Large intestine (tissue), 12 donors: ENCODE data around the gene A1BG. TPM values are rescaled to one million over a fixed set of nuclear protein-coding genes. Genes with fewer than 3 reads are reported as not detected.
A peak's percentile ranks its signal among the peaks of the same experiment; 100 is the strongest.

Experiments
- DNase-seq, 2 donors: peaks; one replicate each; pipeline versions ENCODE4 v3.0.0 to v3.0.0-alpha.2; 2013
- H3K27ac ChIP-seq: one replicate; pipeline ENCODE4 v1.5.1; 2013; ENCODE audit warnings: low read length
- H3K27me3 ChIP-seq: 2 replicates; pipeline ENCODE4 v1.6.1; 2013; ENCODE audit warnings: low read length; ENCODE audit not compliant: control insufficient read depth, insufficient read depth
- H3K36me3 ChIP-seq: 2 replicates; pipeline ENCODE4 v1.6.1; 2013; ENCODE audit warnings: low read length; ENCODE audit not compliant: control insufficient read depth, insufficient read depth
- H3K4me1 ChIP-seq: one replicate; pipeline ENCODE4 v1.6.1; 2013; ENCODE audit warnings: low read length; ENCODE audit not compliant: control insufficient read depth, insufficient read depth
- H3K4me3 ChIP-seq: one replicate; pipeline ENCODE4 v1.5.1; 2013; ENCODE audit warnings: low read length
- H3K9me3 ChIP-seq: one replicate; pipeline ENCODE4 v1.6.1; 2013; ENCODE audit warnings: mild to moderate bottlenecking, low read depth, low read length, moderate library complexity; ENCODE audit not compliant: control insufficient read depth
- WGBS: methylation state at CpG from one replicate; pipeline ENCODE4 v1.1.5; 2013; ENCODE audit warnings: low lambda C conversion rate; ENCODE audit not compliant: insufficient coverage; 5-methylcytosine and 5-hydroxymethylcytosine counted together
- long read RNA-seq, 11 donors: transcript quantifications; one replicate each; lab custom pipeline, GENCODE V29; 2026
- polyA plus RNA-seq: library from polyadenylated mRNA; unstranded; fragments of 120-200 nt; gene quantifications from one replicate; pipeline ENCODE4 v1.2.1, GENCODE V29; 2013

The A1BG gene, protein sequence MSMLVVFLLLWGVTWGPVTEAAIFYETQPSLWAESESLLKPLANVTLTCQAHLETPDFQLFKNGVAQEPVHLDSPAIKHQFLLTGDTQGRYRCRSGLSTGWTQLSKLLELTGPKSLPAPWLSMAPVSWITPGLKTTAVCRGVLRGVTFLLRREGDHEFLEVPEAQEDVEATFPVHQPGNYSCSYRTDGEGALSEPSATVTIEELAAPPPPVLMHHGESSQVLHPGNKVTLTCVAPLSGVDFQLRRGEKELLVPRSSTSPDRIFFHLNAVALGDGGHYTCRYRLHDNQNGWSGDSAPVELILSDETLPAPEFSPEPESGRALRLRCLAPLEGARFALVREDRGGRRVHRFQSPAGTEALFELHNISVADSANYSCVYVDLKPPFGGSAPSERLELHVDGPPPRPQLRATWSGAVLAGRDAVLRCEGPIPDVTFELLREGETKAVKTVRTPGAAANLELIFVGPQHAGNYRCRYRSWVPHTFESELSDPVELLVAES
- polyA plus RNA-seq: 1.8 TPM
- long read RNA-seq, donor 1, partial matches to known transcripts: 0 of 1 reads
- long read RNA-seq, donor 1, other reads (novel, unspliced or antisense): 0 of 1 reads
- long read RNA-seq, donor 2: 0 reads
- long read RNA-seq, donor 3, partial matches to known transcripts: 0 of 3 reads
- long read RNA-seq, donor 3, other reads (novel, unspliced or antisense): 0 of 3 reads
- long read RNA-seq, donor 4: 0 reads
- long read RNA-seq, donor 5: 0 reads
- long read RNA-seq, donor 6, partial matches to known transcripts: 0 of 3 reads
- long read RNA-seq, donor 6, other reads (novel, unspliced or antisense): 0 of 3 reads
- long read RNA-seq, donor 7, partial matches to known transcripts: 0 of 3 reads
- long read RNA-seq, donor 7, other reads (novel, unspliced or antisense): 0 of 3 reads
- long read RNA-seq, donor 8, transcript A1BG-203 (2 exons, 2,134 nt): major isoform, 5 of 5 reads
- long read RNA-seq, donor 8, partial matches to known transcripts: 0 of 5 reads
- long read RNA-seq, donor 8, other reads (novel, unspliced or antisense): 0 of 5 reads
- long read RNA-seq, donor 9: 0 reads
- long read RNA-seq, donor 10, partial matches to known transcripts: 0 of 2 reads
- long read RNA-seq, donor 10, other reads (novel, unspliced or antisense): 0 of 2 reads
- long read RNA-seq, donor 11, partial matches to known transcripts: 0 of 2 reads
- long read RNA-seq, donor 11, other reads (novel, unspliced or antisense): 0 of 2 reads

DNA sequence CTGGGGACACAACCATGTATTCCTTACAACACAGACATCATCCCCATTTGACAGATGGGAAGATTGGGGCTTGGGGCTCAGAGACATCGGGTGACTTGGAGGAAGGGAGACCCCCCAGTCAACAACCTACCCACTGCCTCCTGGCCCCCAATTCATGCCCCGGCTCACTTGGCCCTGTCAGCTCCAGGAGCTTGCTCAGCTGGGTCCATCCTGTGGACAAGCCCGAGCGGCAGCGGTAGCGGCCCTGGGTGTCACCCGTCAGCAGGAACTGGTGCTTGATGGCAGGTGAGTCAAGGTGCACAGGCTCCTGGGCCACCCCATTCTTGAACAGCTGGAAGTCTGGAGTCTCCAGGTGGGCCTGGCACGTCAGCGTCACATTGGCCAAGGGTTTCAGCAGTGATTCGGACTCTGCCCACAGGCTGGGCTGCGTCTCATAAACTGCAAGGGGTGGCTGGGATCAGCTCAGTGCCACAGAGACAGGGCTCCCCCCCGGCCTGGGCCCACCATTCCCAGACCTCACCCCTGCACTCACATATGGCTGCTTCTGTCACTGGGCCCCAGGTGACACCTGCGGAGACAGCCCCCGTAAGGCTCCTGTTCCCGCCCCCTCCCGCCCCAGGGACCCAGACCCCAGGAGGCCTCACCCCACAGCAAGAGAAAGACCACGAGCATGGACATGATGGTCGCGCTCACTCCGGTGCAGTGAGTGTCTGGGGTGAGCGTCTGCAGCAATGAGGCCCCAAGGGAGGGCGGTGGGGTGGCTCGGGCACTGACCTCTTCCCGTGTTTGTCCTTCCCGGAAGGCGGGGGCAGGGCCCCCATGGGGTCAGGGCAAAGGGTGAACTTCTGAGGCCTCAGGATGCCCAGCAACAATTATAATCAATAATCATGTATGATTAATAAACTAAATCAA lies at the start of gene A1BG:
TSS of gene A1BG (minus strand) at position 733 of the 912 bp plus-strand sequence. CDS start at position 678, 55 bp downstream.
- DNase-seq: no peak
- peaks cover 93% of the 10 kb centered on the region for H3K27me3 ChIP-seq

GRCh38 chr19:58401840-58402421 lies 48.6 kb upstream of the A1BG start:
- peak overlapping the region; percentile 83 for H3K4me3 ChIP-seq
- H3K27me3 ChIP-seq: peaks cover 15% of the 10 kb centered on the region
- H3K9me3 ChIP-seq: no peaks in the 10 kb centered on the region
- H3K27ac ChIP-seq: peak overlapping the region; percentile 86
- WGBS: no CpG with 5 or more reads among the region's 23 CpGs
- DNase-seq: peak in 1 of 2 donors; percentile 34
- peaks cover 16% of the 10 kb centered on the region for H3K4me1 ChIP-seq
- H3K36me3 ChIP-seq: no peaks in the 10 kb centered on the region

More for the DNA sequence above, at the start of gene A1BG:
- Histone ChIP-seq H3K36me3 (no peaks in the 10 kb centered on the region), H3K4me1 (peaks cover 14% of the 10 kb centered on the region), H3K9me3 (peaks cover 30% of the 10 kb centered on the region), H3K27ac (no peak within 1 kb of the TSS), H3K4me3 (no peak within 1 kb of the TSS)
- no CpG with 5 or more reads among the region's 26 CpGs for WGBS

DNA sequence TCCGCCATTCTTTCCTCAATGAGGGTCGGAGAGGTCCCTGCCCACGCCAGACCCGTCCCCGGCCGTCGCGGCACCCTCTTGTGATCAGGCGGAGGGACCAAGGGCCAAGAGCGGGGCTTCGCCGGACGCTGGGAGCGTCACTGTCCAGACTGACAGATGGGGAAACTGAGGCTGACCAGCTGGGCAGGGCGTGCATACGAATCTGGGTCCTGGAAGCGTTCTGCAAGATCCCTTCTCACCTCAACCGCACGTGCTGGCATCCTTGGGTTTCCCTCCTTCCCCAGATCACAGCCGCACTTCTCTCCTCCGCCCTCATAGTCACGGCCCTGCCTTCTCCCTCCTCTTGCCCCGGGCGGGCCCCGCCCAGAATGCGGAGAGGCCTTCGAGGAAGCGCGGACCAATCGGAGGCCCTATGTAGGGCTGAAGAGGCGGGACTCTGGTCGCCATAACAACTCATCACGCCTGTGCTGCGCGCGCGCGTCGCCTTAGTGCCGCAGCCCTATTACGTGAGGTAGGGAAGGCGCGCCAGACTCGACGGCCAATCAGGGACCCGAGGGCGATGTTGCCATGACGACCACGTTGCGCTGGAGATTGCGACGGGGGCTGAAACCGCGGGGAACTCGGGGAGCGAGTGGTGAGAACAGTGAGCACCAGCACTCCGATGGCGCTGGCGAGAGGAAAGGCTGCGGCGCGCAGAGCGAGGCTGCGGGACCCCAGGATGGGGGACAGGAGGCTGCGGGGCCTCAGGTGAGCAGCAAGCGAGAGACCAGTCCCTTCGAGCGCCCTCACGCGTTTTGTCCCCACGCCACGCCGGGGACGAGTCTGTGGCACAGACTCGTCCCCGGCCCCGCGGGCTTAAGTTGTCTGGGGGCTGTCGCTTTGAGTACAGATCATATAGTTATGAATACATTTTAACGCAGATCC lies 47.9 kb upstream of the A1BG start:
- peaks cover 18% of the 10 kb centered on the region for H3K27me3 ChIP-seq
- peaks cover 16% of the 10 kb centered on the region for H3K4me1 ChIP-seq
- H3K9me3 ChIP-seq: no peaks in the 10 kb centered on the region
- H3K27ac ChIP-seq: peak overlapping the region; percentile 86
- no peaks in the 10 kb centered on the region for H3K36me3 ChIP-seq
- WGBS: no CpG with 5 or more reads among the region's 80 CpGs
- H3K4me3 ChIP-seq: peak overlapping the region; percentile 83
- peak; percentile 100 for DNase-seq

- WGBS: no CpG with 5 or more reads among the region's 18 CpGs
- no peak overlapping the region for H3K27ac ChIP-seq
- no peaks in the 10 kb centered on the region for H3K36me3 ChIP-seq
- peaks cover 19% of the 10 kb centered on the region for H3K4me1 ChIP-seq
- peaks cover 25% of the 10 kb centered on the region for H3K27me3 ChIP-seq
- no peak for DNase-seq
- H3K9me3 ChIP-seq: peaks cover 3% of the 10 kb centered on the region
- peak overlapping the region; percentile 45 for H3K4me3 ChIP-seq
These were observed 47.1 kb upstream of the A1BG start for GRCh38 chr19:58400316-58400915.

- Histone ChIP-seq H3K36me3 (peaks cover 5% of the 10 kb centered on the region), H3K9me3 (peaks cover 3% of the 10 kb centered on the region), H3K27me3 (peaks cover 29% of the 10 kb centered on the region), H3K4me1 (peaks cover 19% of the 10 kb centered on the region), H3K4me3 (no peak overlapping the region), H3K27ac (no peak overlapping the region)
- no CpG with 5 or more reads among the region's 3 CpGs for WGBS
- DNase-seq: no peak
These were observed 46.6 kb upstream of the A1BG start for GRCh38 chr19:58399903-58400302.

DNA sequence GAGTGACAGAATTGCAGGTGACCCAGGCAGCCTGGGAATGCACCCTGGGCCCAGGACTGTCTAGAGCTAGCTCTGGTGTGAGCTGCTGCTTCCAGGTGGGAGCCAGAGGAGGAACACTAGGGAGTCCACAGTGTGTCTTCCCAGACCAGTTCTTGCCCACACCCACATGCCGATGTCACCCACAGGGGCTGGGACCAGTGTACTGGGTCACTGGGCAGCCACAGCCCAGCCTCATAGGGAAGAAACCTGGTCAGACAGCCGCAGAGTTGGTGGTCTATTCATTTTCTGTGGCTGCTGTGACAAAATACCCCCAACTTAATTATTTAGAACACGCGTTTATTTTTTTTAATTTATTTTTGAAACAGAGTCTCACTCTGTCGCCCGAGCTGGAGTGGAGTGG lies 45.3 kb upstream of the A1BG start:
- H3K27me3 ChIP-seq: peaks cover 29% of the 10 kb centered on the region
- no peak for DNase-seq
- H3K9me3 ChIP-seq: peaks cover 3% of the 10 kb centered on the region
- no CpG with 5 or more reads among the region's 6 CpGs for WGBS
- H3K36me3 ChIP-seq: peaks cover 18% of the 10 kb centered on the region
- H3K27ac ChIP-seq: no peak overlapping the region
- H3K4me1 ChIP-seq: peaks cover 17% of the 10 kb centered on the region
- H3K4me3 ChIP-seq: no peak overlapping the region

GRCh38 chr19:58398087-58398486 lies 44.8 kb upstream of the A1BG start:
- peaks cover 3% of the 10 kb centered on the region for H3K9me3 ChIP-seq
- H3K4me3 ChIP-seq: no peak overlapping the region
- WGBS: no CpG with 5 or more reads among the region's 4 CpGs
- H3K36me3 ChIP-seq: peaks cover 23% of the 10 kb centered on the region
- H3K4me1 ChIP-seq: peaks cover 15% of the 10 kb centered on the region
- no peak overlapping the region for H3K27ac ChIP-seq
- no peak for DNase-seq
- peaks cover 29% of the 10 kb centered on the region for H3K27me3 ChIP-seq

DNA sequence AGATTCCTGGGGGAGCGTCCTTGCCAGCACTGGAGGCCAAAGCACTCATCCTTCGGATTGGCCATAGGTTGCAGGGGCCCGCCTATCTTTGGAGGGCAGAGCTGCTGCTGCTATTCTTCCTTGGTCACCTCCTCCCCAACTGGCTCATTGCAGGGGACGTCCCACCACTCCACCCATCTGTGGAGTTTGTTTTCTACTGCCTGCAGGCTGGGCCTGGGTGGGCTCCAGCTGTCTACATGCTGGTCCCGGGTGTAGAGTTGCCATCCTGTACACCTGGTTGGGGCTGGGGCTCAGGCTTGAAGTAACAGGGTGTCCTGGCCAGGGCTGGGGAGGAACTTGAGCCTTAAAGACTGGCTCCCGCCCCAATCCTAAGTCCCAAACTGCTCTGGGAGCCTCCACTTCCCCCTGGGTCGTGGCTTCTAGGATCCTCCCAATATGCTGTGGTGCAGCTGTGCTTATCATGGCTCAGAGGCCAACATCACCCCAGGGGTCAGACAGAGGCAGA lies 44.3 kb upstream of the A1BG start:
- WGBS: no CpG with 5 or more reads among the region's 7 CpGs
- DNase-seq: no peak
- Histone ChIP-seq H3K9me3 (peaks cover 3% of the 10 kb centered on the region), H3K36me3 (peaks cover 28% of the 10 kb centered on the region), H3K27ac (no peak overlapping the region), H3K27me3 (peaks cover 29% of the 10 kb centered on the region), H3K4me1 (peaks cover 15% of the 10 kb centered on the region), H3K4me3 (no peak overlapping the region)
